ENCODE data around the gene GAD2.

The GAD2 gene

DNA sequence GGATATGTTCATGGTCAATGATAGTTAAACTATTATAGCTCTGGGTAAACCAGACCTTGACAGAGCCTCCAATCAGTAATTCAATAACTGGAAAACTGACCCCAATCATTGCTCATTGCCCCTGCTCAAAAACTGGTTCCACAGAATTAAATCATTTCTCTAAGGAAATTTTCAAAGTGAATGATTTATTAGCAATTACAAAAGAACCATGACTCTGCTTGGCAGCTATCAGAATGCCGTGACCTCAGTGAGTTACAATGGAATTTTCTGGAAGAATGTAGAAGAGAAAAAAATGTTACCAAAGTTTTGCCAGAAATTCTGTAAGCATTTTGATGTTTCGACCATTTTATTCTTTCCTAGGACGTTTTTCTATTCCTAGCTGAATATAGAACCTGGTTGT, 114.8 kb downstream of the GAD2 start:
- TF ChIP-seq, protein P1, sequence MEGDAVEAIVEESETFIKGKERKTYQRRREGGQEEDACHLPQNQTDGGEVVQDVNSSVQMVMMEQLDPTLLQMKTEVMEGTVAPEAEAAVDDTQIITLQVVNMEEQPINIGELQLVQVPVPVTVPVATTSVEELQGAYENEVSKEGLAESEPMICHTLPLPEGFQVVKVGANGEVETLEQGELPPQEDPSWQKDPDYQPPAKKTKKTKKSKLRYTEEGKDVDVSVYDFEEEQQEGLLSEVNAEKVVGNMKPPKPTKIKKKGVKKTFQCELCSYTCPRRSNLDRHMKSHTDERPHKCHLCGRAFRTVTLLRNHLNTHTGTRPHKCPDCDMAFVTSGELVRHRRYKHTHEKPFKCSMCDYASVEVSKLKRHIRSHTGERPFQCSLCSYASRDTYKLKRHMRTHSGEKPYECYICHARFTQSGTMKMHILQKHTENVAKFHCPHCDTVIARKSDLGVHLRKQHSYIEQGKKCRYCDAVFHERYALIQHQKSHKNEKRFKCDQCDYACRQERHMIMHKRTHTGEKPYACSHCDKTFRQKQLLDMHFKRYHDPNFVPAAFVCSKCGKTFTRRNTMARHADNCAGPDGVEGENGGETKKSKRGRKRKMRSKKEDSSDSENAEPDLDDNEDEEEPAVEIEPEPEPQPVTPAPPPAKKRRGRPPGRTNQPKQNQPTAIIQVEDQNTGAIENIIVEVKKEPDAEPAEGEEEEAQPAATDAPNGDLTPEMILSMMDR (IDR thresholded peaks at IDR 0.05; ENCODE audit: low read length) = no peak
- TF ChIP-seq EZH2 (optimal IDR thresholded peaks at IDR 0.05; ENCODE audit: low read depth, low read length) (no peak), EZH2phosphoT487 (IDR thresholded peaks at IDR 0.05; ENCODE audit: low read length) (no peak)
- Histone ChIP-seq H3K9ac (ENCODE audit: low read length) (no peak overlapping the region), H3K4me2 (ENCODE audit: low read depth, low read length) (no peak overlapping the region), H3K4me3 (ENCODE audit: low read length) (no peak overlapping the region), H3K36me3 (replicated peaks; ENCODE audit: insufficient read depth, low read length) (no peaks in the 10 kb centered on the region), H3K9me3 (replicated peaks; ENCODE audit: insufficient read depth, low read length) (no peaks in the 10 kb centered on the region), H3K27ac (ENCODE audit: low read length) (no peak overlapping the region), H2AFZ (ENCODE audit: low read length) (no peak overlapping the region), H3K9me2 (replicated peaks; ENCODE audit: insufficient read depth, low read length) (no peaks in the 10 kb centered on the region), H3F3A (ENCODE audit: insufficient read depth, low read length) (no peaks in the 10 kb centered on the region), H3K79me2 (ENCODE audit: low read length) (no peaks in the 10 kb centered on the region), H4K20me1 (ENCODE audit: insufficient read depth, low read length) (no peaks in the 10 kb centered on the region), H3K27me3 (replicated peaks; ENCODE audit: insufficient read depth, low read length) (no peaks in the 10 kb centered on the region), H3K4me1 (ENCODE audit: low read length) (no peaks in the 10 kb centered on the region)
- DNase-seq = no peak

DNA sequence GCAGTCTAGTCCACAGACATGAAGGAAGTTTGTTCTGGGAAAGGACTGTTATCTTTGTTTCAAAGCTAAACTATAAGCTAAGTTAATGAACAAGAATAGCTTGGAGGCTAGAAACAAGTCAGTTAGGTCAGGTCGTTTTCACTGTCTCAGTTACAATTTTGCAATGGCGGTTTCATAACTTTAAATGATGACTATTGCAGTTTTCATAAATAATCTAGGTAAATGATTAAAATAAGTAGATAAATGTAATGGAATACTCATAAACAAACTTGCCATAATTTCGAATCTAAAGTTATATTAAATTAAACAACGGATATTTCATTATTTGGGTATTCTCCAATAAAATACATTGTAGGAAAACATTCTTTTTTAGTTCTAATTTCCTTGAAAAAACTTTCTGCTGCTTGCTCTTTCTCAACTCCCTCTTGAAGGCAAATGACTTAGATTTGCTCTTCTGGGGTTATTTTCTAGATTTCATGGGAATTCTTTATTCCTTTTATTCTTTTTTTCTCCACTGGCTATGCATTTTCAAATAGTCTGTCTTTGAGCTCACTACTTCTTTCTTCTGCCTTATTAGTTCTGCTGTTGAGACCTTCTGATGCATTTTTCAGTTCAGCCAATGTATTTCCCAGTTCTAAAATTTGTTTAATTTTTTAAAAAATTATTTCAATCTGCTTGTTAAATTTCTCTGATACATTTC, 117.8 kb downstream of the GAD2 start:
- H3K9me3 ChIP-seq (replicated peaks; ENCODE audit: insufficient read depth, low read length) = no peaks in the 10 kb centered on the region
- no peak for TF ChIP-seq EZH2phosphoT487 (IDR thresholded peaks at IDR 0.05; ENCODE audit: low read length)
- TF ChIP-seq, protein P1 (IDR thresholded peaks at IDR 0.05; ENCODE audit: low read length) = no peak
- no peak for TF ChIP-seq EZH2 (optimal IDR thresholded peaks at IDR 0.05; ENCODE audit: low read depth, low read length)
- no peak overlapping the region for H3K27ac ChIP-seq (ENCODE audit: low read length)
- H3K4me2 ChIP-seq (ENCODE audit: low read depth, low read length) = no peak overlapping the region
- no peaks in the 10 kb centered on the region for H3K9me2 ChIP-seq (replicated peaks; ENCODE audit: insufficient read depth, low read length)
- no peak overlapping the region for H2AFZ ChIP-seq (ENCODE audit: low read length)
- H4K20me1 ChIP-seq (ENCODE audit: insufficient read depth, low read length) = no peaks in the 10 kb centered on the region
- no peaks in the 10 kb centered on the region for H3K79me2 ChIP-seq (ENCODE audit: low read length)
- H3K4me1 ChIP-seq (ENCODE audit: low read length) = no peaks in the 10 kb centered on the region
- H3F3A ChIP-seq (ENCODE audit: insufficient read depth, low read length) = no peaks in the 10 kb centered on the region
- H3K4me3 ChIP-seq (ENCODE audit: low read length) = no peak overlapping the region
- no peaks in the 10 kb centered on the region for H3K36me3 ChIP-seq (replicated peaks; ENCODE audit: insufficient read depth, low read length)
- DNase-seq = no peak
- no peak overlapping the region for H3K9ac ChIP-seq (ENCODE audit: low read length)
- no peaks in the 10 kb centered on the region for H3K27me3 ChIP-seq (replicated peaks; ENCODE audit: insufficient read depth, low read length)

GRCh38 chr10:26334932-26335573, 118.5 kb downstream of the GAD2 start:
- Histone ChIP-seq H2AFZ (ENCODE audit: low read length) (peak overlapping the region; percentile 90), H3K4me3 (ENCODE audit: low read length) (peak overlapping the region; percentile 69)
- TF ChIP-seq EZH2 (optimal IDR thresholded peaks at IDR 0.05; ENCODE audit: low read depth, low read length) = no peak
- no peak for TF ChIP-seq EZH2phosphoT487 (IDR thresholded peaks at IDR 0.05; ENCODE audit: low read length)
- TF ChIP-seq, protein P1 (IDR thresholded peaks at IDR 0.05; ENCODE audit: low read length) = peak; percentile 90

More at GRCh38 chr10:26334932-26335573, 118.5 kb downstream of the GAD2 start:
- Histone ChIP-seq H3K27me3 (replicated peaks; ENCODE audit: insufficient read depth, low read length) (no peaks in the 10 kb centered on the region), H3K9me2 (replicated peaks; ENCODE audit: insufficient read depth, low read length) (no peaks in the 10 kb centered on the region), H3K36me3 (replicated peaks; ENCODE audit: insufficient read depth, low read length) (no peaks in the 10 kb centered on the region), H3K27ac (ENCODE audit: low read length) (no peak overlapping the region), H3F3A (ENCODE audit: insufficient read depth, low read length) (no peaks in the 10 kb centered on the region), H3K9ac (ENCODE audit: low read length) (peak overlapping the region; percentile 21; the same call in 1 of the 2 replicates), H3K9me3 (replicated peaks; ENCODE audit: insufficient read depth, low read length) (no peaks in the 10 kb centered on the region), H4K20me1 (ENCODE audit: insufficient read depth, low read length) (no peaks in the 10 kb centered on the region), H3K4me2 (ENCODE audit: low read depth, low read length) (peak overlapping the region; percentile 74), H3K4me1 (ENCODE audit: low read length) (no peaks in the 10 kb centered on the region), H3K79me2 (ENCODE audit: low read length) (no peaks in the 10 kb centered on the region)
- peak; percentile 71 for DNase-seq
